22Rv1 (cell line): ENCODE measurements around the gene UBL7.
"Not testable (repeated sequence)": the region's sequence is repeated elsewhere in the genome, so short reads cannot be mapped to it uniquely, and the experiment has no call there.

Experiments
- H3K27ac ChIP-seq: fragments of 450-650 bp; 2 replicates; pipeline ENCODE4 v1.5.1; 2017
- ZFX ChIP-seq: fragments of 450-650 bp; IDR thresholded peaks from 2 replicates; pipeline ENCODE4 v1.6.1; 2017; ENCODE audit warnings: antibody characterized with exemption, borderline replicate concordance
- TF ChIP-seq, protein P1 (sequence below): fragments of 450-650 bp; IDR thresholded peaks from 2 replicates; pipeline ENCODE4 v1.5.1; 2017; ENCODE audit warnings: mild to moderate bottlenecking

UBL7 gene

DNA sequence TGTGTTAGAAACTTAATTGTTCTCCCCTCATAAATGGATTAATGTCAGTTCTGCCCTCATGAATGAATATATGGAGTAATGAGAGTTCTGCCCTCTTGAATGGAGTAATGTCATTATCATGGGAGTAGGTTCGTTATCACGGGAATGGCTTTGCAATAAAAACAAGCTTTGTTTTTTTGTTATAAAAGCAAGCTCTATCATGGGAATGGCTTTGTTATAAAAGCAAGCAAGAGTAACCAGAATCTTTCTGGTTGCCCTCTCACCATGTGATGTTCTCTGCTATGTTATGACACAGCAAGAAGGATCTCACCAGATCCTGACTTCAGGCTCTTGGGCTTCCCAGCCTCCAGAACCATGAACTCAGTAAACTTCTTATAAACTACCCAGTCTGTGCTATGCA lies 38.4 kb upstream of the UBL7 start:
- H3K27ac ChIP-seq: no peak overlapping the region
- TF ChIP-seq, protein P1, sequence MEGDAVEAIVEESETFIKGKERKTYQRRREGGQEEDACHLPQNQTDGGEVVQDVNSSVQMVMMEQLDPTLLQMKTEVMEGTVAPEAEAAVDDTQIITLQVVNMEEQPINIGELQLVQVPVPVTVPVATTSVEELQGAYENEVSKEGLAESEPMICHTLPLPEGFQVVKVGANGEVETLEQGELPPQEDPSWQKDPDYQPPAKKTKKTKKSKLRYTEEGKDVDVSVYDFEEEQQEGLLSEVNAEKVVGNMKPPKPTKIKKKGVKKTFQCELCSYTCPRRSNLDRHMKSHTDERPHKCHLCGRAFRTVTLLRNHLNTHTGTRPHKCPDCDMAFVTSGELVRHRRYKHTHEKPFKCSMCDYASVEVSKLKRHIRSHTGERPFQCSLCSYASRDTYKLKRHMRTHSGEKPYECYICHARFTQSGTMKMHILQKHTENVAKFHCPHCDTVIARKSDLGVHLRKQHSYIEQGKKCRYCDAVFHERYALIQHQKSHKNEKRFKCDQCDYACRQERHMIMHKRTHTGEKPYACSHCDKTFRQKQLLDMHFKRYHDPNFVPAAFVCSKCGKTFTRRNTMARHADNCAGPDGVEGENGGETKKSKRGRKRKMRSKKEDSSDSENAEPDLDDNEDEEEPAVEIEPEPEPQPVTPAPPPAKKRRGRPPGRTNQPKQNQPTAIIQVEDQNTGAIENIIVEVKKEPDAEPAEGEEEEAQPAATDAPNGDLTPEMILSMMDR: no peak
- TF ChIP-seq ZFX: no peak

DNA sequence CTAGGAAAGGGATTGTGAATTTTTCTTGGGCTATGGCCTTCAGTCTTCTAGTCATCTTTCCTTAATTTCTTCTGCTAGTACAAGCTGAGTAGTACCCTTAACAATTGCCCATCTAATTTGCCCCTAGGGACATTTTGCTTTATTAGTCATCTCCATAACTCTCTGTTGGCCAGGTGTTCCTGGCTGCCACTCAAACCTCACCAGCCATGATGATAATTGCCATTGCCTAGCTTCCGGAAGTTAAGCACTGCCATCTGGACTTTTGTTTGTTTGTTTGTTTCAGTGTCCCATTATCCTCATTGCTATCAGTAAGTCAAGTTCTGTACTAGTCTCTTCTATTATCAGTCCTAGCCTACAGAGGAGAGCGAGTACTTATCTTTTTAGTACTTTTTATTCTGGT lies 36.6 kb upstream of the UBL7 start:
- H3K27ac ChIP-seq: peak overlapping the region; percentile 51

DNA sequence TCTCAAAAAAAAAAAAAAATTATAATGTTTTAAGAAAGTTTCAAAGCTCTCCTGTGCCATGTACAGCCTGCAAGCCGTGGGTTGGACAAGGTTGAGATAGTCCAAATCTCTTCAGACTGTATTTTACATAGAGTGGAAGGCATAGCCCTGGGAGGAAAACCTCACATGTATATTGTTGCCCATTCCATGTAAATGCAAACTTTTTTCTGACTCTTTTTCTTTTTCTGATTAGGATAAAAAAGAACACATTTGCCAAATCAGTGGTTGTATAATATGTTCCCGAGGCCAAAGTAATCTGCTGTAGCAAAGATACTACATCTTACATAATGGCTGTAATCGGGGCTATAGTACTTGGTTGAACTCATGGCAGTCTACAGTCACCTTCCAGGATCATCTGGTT lies 35.7 kb upstream of the UBL7 start:
- H3K27ac ChIP-seq: no peak overlapping the region

More for the DNA sequence above, 36.6 kb upstream of the UBL7 start:
- TF ChIP-seq, protein P1: no peak
- no peak for TF ChIP-seq ZFX

DNA sequence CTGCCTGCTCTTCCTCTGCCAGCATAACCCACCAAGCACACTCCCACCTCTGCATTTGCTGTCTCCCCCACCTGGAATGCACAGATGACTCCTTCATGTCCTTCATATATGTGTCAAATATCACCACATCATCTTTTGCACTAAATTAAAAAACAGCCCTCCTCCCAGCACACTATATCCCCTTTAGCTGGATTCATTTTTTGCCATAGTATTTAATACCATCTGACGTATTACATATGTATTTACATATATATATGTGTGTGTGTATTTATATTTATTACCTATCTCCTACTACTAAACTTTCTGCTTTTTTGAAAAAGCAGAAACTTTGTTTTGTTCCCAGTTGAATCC lies 29.4 kb upstream of the UBL7 start:
- no peak overlapping the region for H3K27ac ChIP-seq
- no peak for TF ChIP-seq ZFX

More for the DNA sequence above, 35.7 kb upstream of the UBL7 start:
- TF ChIP-seq, protein P1: no peak
- no peak for TF ChIP-seq ZFX

DNA sequence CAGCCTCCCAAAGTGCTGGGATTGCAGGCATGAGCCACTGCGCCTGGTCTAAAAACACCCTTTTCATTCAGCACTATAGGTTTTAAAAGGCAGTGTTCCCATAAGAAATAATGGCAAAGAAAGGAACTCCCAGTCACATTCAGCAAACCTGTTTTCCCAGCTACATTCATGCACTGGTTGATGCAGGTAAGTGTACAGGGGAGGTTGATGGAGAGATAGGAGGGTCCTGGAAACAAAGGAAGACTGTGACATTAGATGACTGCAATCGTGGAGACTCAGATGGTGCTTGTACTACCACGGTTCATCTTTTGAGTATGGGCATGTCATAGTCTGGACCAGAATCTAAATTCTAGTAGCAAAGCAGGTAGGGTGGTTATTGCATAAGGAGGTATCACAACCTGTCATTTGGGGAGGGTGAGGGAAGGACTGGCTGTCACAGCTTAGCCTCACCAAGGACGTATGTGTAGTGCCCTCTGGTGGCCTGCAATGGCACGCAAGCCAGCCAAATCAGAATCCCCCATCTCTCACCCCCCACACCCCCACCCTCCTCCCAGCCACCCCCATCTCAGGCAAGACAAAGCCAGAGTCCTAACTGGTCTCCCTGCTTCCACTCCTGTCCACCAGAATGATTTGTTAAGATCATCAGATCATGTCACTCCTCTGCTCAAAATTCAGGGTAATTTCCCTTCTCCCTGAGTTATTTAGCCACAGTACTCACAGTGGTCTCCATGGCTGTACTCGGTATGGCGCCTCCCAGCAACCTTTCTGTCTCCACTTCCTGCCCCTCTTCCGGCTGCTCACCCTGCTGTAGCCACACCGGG lies 28.8 kb upstream of the UBL7 start:
- no peak overlapping the region for H3K27ac ChIP-seq
- TF ChIP-seq, protein P1: peak; percentile 79
- no peak for TF ChIP-seq ZFX

DNA sequence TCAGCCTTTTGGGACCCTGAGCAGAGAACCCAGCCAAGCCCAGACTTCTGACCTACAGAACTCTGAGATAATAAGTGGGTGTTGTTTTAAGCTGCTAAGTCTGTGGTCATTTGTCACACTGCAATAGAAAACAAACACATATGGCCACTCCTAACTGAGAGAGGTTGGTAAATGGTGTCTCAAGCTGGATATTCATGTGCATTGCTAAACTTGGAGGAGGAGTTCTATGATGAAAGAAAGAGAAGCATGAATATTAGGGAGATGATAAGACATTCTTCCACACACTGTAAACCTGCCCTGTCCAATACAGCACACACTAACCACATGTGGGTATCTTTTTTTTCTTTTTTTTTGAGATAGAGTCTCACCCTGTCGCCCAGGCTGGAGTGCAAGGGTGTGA lies 27.8 kb upstream of the UBL7 start:
- H3K27ac ChIP-seq: no peak overlapping the region
- TF ChIP-seq, protein P1: no peak
- TF ChIP-seq ZFX: no peak

DNA sequence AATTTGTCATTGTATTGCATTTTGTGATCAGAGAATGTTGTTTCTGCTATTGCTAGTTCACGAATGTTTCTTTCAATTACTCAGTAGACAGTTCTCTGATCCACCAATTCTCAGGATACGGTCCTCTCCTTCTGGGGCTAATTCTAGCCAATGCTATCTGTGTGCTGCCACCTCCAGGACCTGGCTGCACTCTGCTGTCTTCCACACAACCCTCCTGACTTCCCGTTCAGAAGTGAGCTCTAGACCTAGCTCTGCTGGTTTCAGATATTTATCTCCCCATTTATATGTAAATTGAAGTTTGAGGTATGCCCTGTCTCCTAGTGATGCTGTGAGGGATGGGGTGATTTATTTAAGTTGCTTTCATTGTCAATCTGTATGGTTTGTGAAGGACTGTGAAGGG lies 21.7 kb upstream of the UBL7 start:
- no peak overlapping the region for H3K27ac ChIP-seq

DNA sequence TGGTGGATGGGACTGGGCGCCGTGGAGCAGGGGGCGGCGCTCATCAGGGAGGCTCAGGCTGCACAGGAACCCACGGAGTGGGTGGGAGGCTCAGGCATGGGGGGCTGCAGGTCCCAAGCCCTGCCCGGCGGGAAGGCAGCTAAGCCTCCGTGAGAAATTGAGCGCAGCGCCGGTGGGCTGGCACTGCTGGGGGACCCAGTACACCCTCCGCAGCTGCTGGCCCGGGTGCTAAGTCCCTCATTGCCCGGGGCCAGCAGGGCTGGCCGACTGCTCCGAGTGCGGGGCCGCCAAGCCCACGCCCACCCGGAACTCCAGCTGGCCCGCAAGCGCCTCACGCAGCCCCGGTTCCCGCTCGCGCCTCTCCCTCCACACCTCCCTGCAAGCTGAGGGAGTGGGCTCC lies 19.4 kb upstream of the UBL7 start:
- H3K27ac ChIP-seq: not testable (repeated sequence)

More for the DNA sequence above, 21.7 kb upstream of the UBL7 start:
- TF ChIP-seq, protein P1: no peak
- TF ChIP-seq ZFX: no peak

DNA sequence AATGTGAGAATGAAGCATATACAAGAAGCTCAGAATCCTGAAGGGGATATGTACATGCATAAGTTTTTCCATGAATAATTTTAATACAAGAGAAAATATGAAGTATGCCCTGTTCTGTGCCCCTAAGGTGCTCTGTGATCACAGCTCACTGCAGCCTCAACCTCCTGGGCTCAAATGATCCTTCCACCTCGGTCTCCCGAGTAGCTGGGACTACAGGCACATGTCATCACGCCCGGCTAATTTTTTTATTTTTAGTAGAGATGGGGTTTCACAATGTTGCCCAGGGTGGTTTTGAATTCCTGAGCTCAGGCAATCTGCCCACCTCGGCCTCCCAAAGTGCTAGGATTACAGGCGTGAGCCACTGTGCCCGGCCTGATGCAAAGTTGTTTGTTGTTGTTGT lies 10.7 kb upstream of the UBL7 start:
- not testable (repeated sequence) for H3K27ac ChIP-seq
